ENCODE measurements around the gene ZNF71. TPM values are rescaled to one million over a fixed set of nuclear protein-coding genes. Genes with fewer than 3 reads are reported as not detected.

ZNF71 gene
- 6.8 and 11.2 TPM in 2 replicates for total RNA-seq

GRCh38 chr19:56594783-56595547 is at the start of gene ZNF71:
ZNF71 (plus strand) TSS chr19:56595302; CDS start chr19:56601559, 6,257 bp downstream.

GRCh38 chr19:56567274-56568120 is 27.6 kb upstream of the ZNF71 start, which contains the start of gene ZNF470:
ZNF470 (plus strand) TSS chr19:56567468; CDS start chr19:56570312, 2,844 bp downstream.

GRCh38 chr19:56642711-56643459 is 47.8 kb downstream of the ZNF71 start, which contains the start of gene SMIM17:
SMIM17 (plus strand) TSS chr19:56643159; CDS start chr19:56645668, 2,509 bp downstream.

GRCh38 chr19:56671613-56671994 is 76.5 kb downstream of the ZNF71 start, which contains the start of gene ZNF835:
ZNF835 (minus strand) TSS chr19:56671757; CDS start chr19:56665198, 6,559 bp downstream.

Other genes starting within 250 kb of the ZNF71 start
- 2.0 and 6.1 TPM in 2 replicates for gene ZNF582, start 201.8 kb upstream of the ZNF71 start, total RNA-seq
- gene ZNF583, start 191.0 kb upstream of the ZNF71 start, total RNA-seq, result 3.9 and 4.2 TPM in 2 replicates
- 0.65 and 2.5 TPM in 2 replicates for gene ZNF667, start 118.0 kb upstream of the ZNF71 start, total RNA-seq
- 0.49 and 1.9 TPM in 2 replicates for gene ZNF471, start 87.4 kb upstream of the ZNF71 start, total RNA-seq
- 2.1 and 4.3 TPM in 2 replicates for gene ZFP28, start 56.4 kb upstream of the ZNF71 start, total RNA-seq
- 0.65 and 1.5 TPM in 2 replicates for gene ZNF470, start 27.8 kb upstream of the ZNF71 start, total RNA-seq
- gene SMIM17, start 47.9 kb downstream of the ZNF71 start, total RNA-seq, result 0.13 and 0.16 TPM in 2 replicates
- gene ZNF835, start 76.5 kb downstream of the ZNF71 start, total RNA-seq, result 0.65 and 1.3 TPM in 2 replicates
- gene PEG3, start 245.4 kb downstream of the ZNF71 start, total RNA-seq, result 0.51 and 1.5 TPM in 2 replicates
- not detected in 2 replicates for gene ZIM2, start 245.4 kb downstream of the ZNF71 start, total RNA-seq

Data from mesangial cell (primary cell).